Prostate gland (tissue), 2 donors: ENCODE results near the gene GNAS-AS1. TPM values are rescaled to one million over a fixed set of nuclear protein-coding genes. Genes with fewer than 3 reads are reported as not detected.

Experiments used
- DNase-seq: peaks from one replicate; pipeline ENCODE4 v3.0.0-alpha.2; 2019; ENCODE audit warnings: low spot score
- H3K27ac ChIP-seq, 2 donors: fragments of 200-600 bp; sonication (generic); 2 replicates each; pipeline ENCODE4 v1.5.1; 2017 to 2019
- H3K27me3 ChIP-seq: fragments of 200-600 bp; sonication (generic); replicated peaks from 2 replicates; pipeline ENCODE4 v1.5.1; 2019; ENCODE audit not compliant: insufficient read depth
- H3K36me3 ChIP-seq, 2 donors: fragments of 200-600 bp; sonication (generic); 1 replicate in 1 of 2; 2 replicates in 1 of 2; pipeline versions ENCODE4 v1.5.1 to v1.8.1; 2017 to 2019
- H3K4me1 ChIP-seq: fragments of 200-600 bp; sonication (generic); replicated peaks from 2 replicates; pipeline ENCODE4 v1.5.1; 2019
- H3K4me3 ChIP-seq, 2 donors: fragments of 200-600 bp; sonication (generic); 2 replicates each; pipeline ENCODE4 v1.5.1; 2017 to 2019
- H3K9me3 ChIP-seq: fragments of 200-600 bp; sonication (generic); 2 replicates; pipeline ENCODE4 v1.5.1; 2017
- CTCF ChIP-seq, 4 experiments: fragments of 200-600 bp in 2 of 4; fragments of 450-650 bp in 2 of 4; sonication (generic) in 2 of 4; IDR thresholded peaks; 1 replicate in 3 of 4; 2 replicates in 1 of 4; pipeline ENCODE4 v1.5.1; 2016 to 2019; ENCODE audit warnings: antibody characterized with exemption in 4 of 4, mild to moderate bottlenecking in 2 of 4, moderate library complexity in 2 of 4
- POLR2A ChIP-seq: fragments of 450-650 bp; IDR thresholded peaks from one replicate; pipeline ENCODE4 v1.6.1; 2016; ENCODE audit warnings: antibody characterized with exemption, mild to moderate bottlenecking
- POLR2AphosphoS5 ChIP-seq: sonication (generic); formaldehyde crosslinking; IDR thresholded peaks from one replicate; pipeline ENCODE4 v1.6.1; 2017; ENCODE audit warnings: antibody characterized with exemption
- WGBS: methylation state at CpG from one replicate; pipeline ENCODE4 v1.1.5; 2018; 5-methylcytosine and 5-hydroxymethylcytosine counted together
- intact Hi-C: fragments of 100-400 bp; cut with DNase I; formaldehyde crosslinking; loops from one replicate; pipeline ENCODE4 v1.14.2; 2022
- total RNA-seq, 2 donors: library from RNA; depleted of rRNA; stranded (reverse); fragments of >200 nt; gene quantifications; one replicate each; pipeline ENCODE4 v1.1.0, GENCODE V29; 2016

The GNAS-AS1 gene
- total RNA-seq, 2 donors from 2014 or later: 0.50 to 1.8 TPM

GRCh38 chr20:58865843-58866242 is 15.1 kb upstream of the GNAS-AS1 start:
- TF ChIP-seq POLR2A (no peak), POLR2AphosphoS5 (no peak), CTCF (IDR thresholded peaks at IDR 0.05) (no peak)
- intact Hi-C loops: no loop called here
- H3K36me3 ChIP-seq: no peaks in the 10 kb centered on the region
- no peak for DNase-seq
- H3K4me1 ChIP-seq: no peaks in the 10 kb centered on the region
- no peak overlapping the region for H3K4me3 ChIP-seq
- no peak overlapping the region for H3K27ac ChIP-seq
- H3K27me3 ChIP-seq: no peaks in the 10 kb centered on the region
- no peaks in the 10 kb centered on the region for H3K9me3 ChIP-seq
- WGBS: 91% methylated on average over 2 of the region's 2 CpGs

GRCh38 chr20:58864346-58864745 is 13.6 kb upstream of the GNAS-AS1 start:
- TF ChIP-seq CTCF (IDR thresholded peaks at IDR 0.05) (no peak), POLR2AphosphoS5 (no peak), POLR2A (no peak)

GRCh38 chr20:58863044-58863790 is 12.5 kb upstream of the GNAS-AS1 start:
- no peak for TF ChIP-seq CTCF (IDR thresholded peaks at IDR 0.05)
- no peak for TF ChIP-seq POLR2AphosphoS5
- no peak for TF ChIP-seq POLR2A

More at GRCh38 chr20:58864346-58864745, 13.6 kb upstream of the GNAS-AS1 start:
- no peaks in the 10 kb centered on the region for H3K36me3 ChIP-seq
- WGBS: 61% methylated on average over 2 of the region's 2 CpGs
- no peaks in the 10 kb centered on the region for H3K9me3 ChIP-seq
- no peaks in the 10 kb centered on the region for H3K27me3 ChIP-seq
- no peaks in the 10 kb centered on the region for H3K4me1 ChIP-seq
- no peak for DNase-seq
- intact Hi-C loops: no loop called here
- no peak overlapping the region for H3K27ac ChIP-seq
- H3K4me3 ChIP-seq: no peak overlapping the region

GRCh38 chr20:58855506-58856389 is 5.0 kb upstream of the GNAS-AS1 start:
- Histone ChIP-seq H3K36me3 (no peaks in the 10 kb centered on the region), H3K9me3 (no peaks in the 10 kb centered on the region), H3K4me3 (peak overlapping the region; percentile 8 to 9), H3K27me3 (peaks cover 16% of the 10 kb centered on the region), H3K4me1 (no peaks in the 10 kb centered on the region), H3K27ac (no peak overlapping the region)
- DNase-seq: peak; percentile 25
- WGBS: 58% methylated on average over 57 of the region's 57 CpGs
- intact Hi-C loops: no loop called here
- TF ChIP-seq POLR2A: no peak
- no peak for TF ChIP-seq CTCF (IDR thresholded peaks at IDR 0.05)
- no peak for TF ChIP-seq POLR2AphosphoS5

More at GRCh38 chr20:58863044-58863790, 12.5 kb upstream of the GNAS-AS1 start:
- Histone ChIP-seq H3K27ac (no peak overlapping the region), H3K4me1 (no peaks in the 10 kb centered on the region), H3K4me3 (no peak overlapping the region), H3K36me3 (no peaks in the 10 kb centered on the region), H3K27me3 (no peaks in the 10 kb centered on the region), H3K9me3 (no peaks in the 10 kb centered on the region)
- intact Hi-C loops: no loop called here
- no peak for DNase-seq
- 74% methylated on average over 7 of the region's 7 CpGs for WGBS
